Stimulated activated CD4-positive, alpha-beta T cell treated with anti-CD3 and anti-CD28 coated beads, Interleukin-4, amount 100 ng/mL, for 1 hour (primary cell): Measurements from ENCODE around the gene CARMIL1.

Source experiments
- DNase-seq: peaks from one replicate; pipeline ENCODE4 v3.0.0-alpha.2; 2020

CARMIL1 gene

GRCh38 chr6:25278914-25279747 lies at the start of gene CARMIL1:
TSS of gene CARMIL1 (plus strand) at chr6:25279374. CDS start at chr6:25279796, 422 bp downstream.
- DNase-seq, result peak; percentile 65

- DNase-seq, result no peak
These were observed 49.4 kb upstream of the CARMIL1 start for GRCh38 chr6:25229671-25230321.

GRCh38 chr6:25232479-25232878 lies 46.7 kb upstream of the CARMIL1 start:
- DNase-seq, result no peak

- no peak for DNase-seq
These were observed 45.9 kb upstream of the CARMIL1 start for GRCh38 chr6:25233226-25233625.

GRCh38 chr6:25237579-25237978 lies 41.6 kb upstream of the CARMIL1 start:
- no peak for DNase-seq

- DNase-seq, result no peak
These were observed 40.1 kb upstream of the CARMIL1 start for GRCh38 chr6:25239059-25239458.

- DNase-seq, result no peak
These were observed 39.7 kb upstream of the CARMIL1 start for GRCh38 chr6:25239498-25239897.

GRCh38 chr6:25242567-25242966 lies 36.6 kb upstream of the CARMIL1 start:
- DNase-seq, result no peak

- DNase-seq, result no peak
These were observed 34.3 kb upstream of the CARMIL1 start for GRCh38 chr6:25244865-25245264.

- DNase-seq, result no peak
These were observed 31.1 kb upstream of the CARMIL1 start for GRCh38 chr6:25248123-25248522.

- DNase-seq, result no peak
These were observed 30.0 kb upstream of the CARMIL1 start for GRCh38 chr6:25249133-25249532.

- peak; percentile 3 for DNase-seq
These were observed 28.3 kb upstream of the CARMIL1 start for GRCh38 chr6:25250878-25251277.

GRCh38 chr6:25251426-25251825 lies 27.7 kb upstream of the CARMIL1 start:
- DNase-seq, result no peak

GRCh38 chr6:25253351-25253750 lies 25.8 kb upstream of the CARMIL1 start:
- DNase-seq, result no peak

- DNase-seq, result no peak
These were observed 24.5 kb upstream of the CARMIL1 start for GRCh38 chr6:25254671-25255070.

- no peak for DNase-seq
These were observed 21.4 kb upstream of the CARMIL1 start for GRCh38 chr6:25257686-25258348.

- no peak for DNase-seq
These were observed 19.4 kb upstream of the CARMIL1 start for GRCh38 chr6:25259756-25260155.

GRCh38 chr6:25263657-25264056 lies 15.5 kb upstream of the CARMIL1 start:
- no peak for DNase-seq

GRCh38 chr6:25266456-25267100 lies 12.6 kb upstream of the CARMIL1 start:
- DNase-seq, result no peak

GRCh38 chr6:25267662-25268061 lies 11.5 kb upstream of the CARMIL1 start:
- DNase-seq, result no peak

GRCh38 chr6:25270559-25270958 lies 8.6 kb upstream of the CARMIL1 start:
- no peak for DNase-seq

- no peak for DNase-seq
These were observed 3.7 kb upstream of the CARMIL1 start for GRCh38 chr6:25275436-25275835.

GRCh38 chr6:25277386-25277785 lies 1.8 kb upstream of the CARMIL1 start:
- DNase-seq, result no peak
